Measurements from ENCODE around the gene SREBF2. TPM values are rescaled to one million over a fixed set of nuclear protein-coding genes. Genes with fewer than 3 reads are reported as not detected.

SREBF2 gene
- total and polyA plus RNA-seq, 10 of the 15 experiments (the other 5 are each of a cell fraction or from before 2014, with no cell fraction given), result 2.4 to 177 (median 78.8) TPM

DNA sequence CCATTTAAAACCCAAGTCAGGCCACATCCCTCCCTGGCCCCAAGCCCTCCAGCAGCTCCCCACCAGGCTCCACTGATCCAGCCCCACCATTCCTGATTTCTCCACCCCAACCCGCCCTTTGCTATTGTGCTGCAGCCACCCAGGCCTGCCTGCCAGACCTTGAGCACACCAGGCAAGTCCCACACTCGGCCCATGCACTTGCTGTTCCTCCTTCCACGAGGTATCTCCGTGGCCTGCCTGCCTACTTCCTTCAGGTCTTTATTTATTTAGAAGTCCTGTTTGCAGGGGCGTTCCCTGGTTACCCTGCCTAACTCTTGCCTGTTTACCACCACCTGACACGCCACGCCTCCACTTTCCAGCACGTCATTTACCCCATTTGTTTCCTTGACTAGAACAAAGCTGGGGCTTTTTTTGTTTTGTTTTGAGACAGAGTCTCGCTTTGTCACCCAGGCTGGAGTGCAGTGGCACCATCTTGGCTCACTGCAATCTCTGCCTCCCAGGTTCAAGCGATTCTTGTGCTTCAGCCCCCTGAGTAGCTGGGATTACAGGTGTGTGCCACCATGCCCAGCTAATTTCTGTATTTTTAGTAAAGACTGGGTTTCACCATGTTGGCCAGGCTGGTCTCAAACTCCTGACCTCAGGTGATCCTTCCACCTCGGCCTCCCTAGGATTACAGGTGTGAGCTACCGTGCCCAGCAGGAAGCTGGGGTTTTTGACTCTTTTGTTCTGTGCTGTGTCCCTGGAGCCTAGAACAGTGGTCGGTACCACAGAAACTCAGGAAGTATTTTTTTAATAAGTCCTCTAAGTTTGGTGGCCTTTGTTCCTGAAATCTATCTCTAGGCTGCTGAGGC is 107.3 kb downstream of the SREBF2 start (continued):
- TF ChIP-seq, protein P1, sequence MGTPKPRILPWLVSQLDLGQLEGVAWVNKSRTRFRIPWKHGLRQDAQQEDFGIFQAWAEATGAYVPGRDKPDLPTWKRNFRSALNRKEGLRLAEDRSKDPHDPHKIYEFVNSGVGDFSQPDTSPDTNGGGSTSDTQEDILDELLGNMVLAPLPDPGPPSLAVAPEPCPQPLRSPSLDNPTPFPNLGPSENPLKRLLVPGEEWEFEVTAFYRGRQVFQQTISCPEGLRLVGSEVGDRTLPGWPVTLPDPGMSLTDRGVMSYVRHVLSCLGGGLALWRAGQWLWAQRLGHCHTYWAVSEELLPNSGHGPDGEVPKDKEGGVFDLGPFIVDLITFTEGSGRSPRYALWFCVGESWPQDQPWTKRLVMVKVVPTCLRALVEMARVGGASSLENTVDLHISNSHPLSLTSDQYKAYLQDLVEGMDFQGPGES (IDR thresholded peaks at IDR 0.05), result peak; percentile 34; the same call in 1 of the 2 replicates
- TF ChIP-seq, protein P2, sequence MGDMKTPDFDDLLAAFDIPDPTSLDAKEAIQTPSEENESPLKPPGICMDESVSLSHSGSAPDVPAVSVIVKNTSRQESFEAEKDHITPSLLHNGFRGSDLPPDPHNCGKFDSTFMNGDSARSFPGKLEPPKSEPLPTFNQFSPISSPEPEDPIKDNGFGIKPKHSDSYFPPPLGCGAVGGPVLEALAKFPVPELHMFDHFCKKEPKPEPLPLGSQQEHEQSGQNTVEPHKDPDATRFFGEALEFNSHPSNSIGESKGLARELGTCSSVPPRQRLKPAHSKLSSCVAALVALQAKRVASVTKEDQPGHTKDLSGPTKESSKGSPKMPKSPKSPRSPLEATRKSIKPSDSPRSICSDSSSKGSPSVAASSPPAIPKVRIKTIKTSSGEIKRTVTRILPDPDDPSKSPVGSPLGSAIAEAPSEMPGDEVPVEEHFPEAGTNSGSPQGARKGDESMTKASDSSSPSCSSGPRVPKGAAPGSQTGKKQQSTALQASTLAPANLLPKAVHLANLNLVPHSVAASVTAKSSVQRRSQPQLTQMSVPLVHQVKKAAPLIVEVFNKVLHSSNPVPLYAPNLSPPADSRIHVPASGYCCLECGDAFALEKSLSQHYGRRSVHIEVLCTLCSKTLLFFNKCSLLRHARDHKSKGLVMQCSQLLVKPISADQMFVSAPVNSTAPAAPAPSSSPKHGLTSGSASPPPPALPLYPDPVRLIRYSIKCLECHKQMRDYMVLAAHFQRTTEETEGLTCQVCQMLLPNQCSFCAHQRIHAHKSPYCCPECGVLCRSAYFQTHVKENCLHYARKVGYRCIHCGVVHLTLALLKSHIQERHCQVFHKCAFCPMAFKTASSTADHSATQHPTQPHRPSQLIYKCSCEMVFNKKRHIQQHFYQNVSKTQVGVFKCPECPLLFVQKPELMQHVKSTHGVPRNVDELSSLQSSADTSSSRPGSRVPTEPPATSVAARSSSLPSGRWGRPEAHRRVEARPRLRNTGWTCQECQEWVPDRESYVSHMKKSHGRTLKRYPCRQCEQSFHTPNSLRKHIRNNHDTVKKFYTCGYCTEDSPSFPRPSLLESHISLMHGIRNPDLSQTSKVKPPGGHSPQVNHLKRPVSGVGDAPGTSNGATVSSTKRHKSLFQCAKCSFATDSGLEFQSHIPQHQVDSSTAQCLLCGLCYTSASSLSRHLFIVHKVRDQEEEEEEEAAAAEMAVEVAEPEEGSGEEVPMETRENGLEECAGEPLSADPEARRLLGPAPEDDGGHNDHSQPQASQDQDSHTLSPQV (IDR thresholded peaks at IDR 0.05), result peak; percentile 70; the same call in 1 of the 2 replicates
- TF ChIP-seq CHD2 (IDR thresholded peaks at IDR 0.05; ENCODE audit: borderline replicate concordance, low read depth, low read length) (peak; percentile 66), STAT1 (conservative IDR thresholded peaks at IDR 0.05) (peak; percentile 62; the same call in 1 of the 2 replicates), NR2F1 (conservative IDR thresholded peaks at IDR 0.05) (peak; percentile 35; the same call in 1 of the 2 replicates), IKZF1 (conservative IDR thresholded peaks at IDR 0.05) (peak; percentile 100), SREBF2 (IDR thresholded peaks at IDR 0.05; ENCODE audit: low read length) (no peak), SMARCA5 (IDR thresholded peaks at IDR 0.05) (peak; percentile 69), CBX5 (IDR thresholded peaks at IDR 0.05; ENCODE audit: low read depth) (no peak), DPF2 (IDR thresholded peaks at IDR 0.05) (peak; percentile 40; the same call in 1 of the 2 replicates), YY1 (IDR thresholded peaks at IDR 0.05; ENCODE audit: low read depth, low read length) (peak; percentile 16; the same call in 1 of the 2 replicates), POU2F2 (IDR thresholded peaks at IDR 0.05; ENCODE audit: borderline replicate concordance, low read depth, low read length) (peak; percentile 95), PAX8 (IDR thresholded peaks at IDR 0.05) (peak; percentile 90), MTA2 (IDR thresholded peaks at IDR 0.05; ENCODE audit: low read depth) (peak; percentile 94), IRF4 (IDR thresholded peaks at IDR 0.05; ENCODE audit: low read depth, low read length) (peak; percentile 10; the same call in 1 of the 2 replicates)
- TF ChIP-seq, protein P3, sequence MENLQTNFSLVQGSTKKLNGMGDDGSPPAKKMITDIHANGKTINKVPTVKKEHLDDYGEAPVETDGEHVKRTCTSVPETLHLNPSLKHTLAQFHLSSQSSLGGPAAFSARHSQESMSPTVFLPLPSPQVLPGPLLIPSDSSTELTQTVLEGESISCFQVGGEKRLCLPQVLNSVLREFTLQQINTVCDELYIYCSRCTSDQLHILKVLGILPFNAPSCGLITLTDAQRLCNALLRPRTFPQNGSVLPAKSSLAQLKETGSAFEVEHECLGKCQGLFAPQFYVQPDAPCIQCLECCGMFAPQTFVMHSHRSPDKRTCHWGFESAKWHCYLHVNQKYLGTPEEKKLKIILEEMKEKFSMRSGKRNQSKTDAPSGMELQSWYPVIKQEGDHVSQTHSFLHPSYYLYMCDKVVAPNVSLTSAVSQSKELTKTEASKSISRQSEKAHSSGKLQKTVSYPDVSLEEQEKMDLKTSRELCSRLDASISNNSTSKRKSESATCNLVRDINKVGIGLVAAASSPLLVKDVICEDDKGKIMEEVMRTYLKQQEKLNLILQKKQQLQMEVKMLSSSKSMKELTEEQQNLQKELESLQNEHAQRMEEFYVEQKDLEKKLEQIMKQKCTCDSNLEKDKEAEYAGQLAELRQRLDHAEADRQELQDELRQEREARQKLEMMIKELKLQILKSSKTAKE (IDR thresholded peaks at IDR 0.05; ENCODE audit: low read depth, poor library complexity, severe bottlenecking), result peak; percentile 80
- TF ChIP-seq, protein P4, sequence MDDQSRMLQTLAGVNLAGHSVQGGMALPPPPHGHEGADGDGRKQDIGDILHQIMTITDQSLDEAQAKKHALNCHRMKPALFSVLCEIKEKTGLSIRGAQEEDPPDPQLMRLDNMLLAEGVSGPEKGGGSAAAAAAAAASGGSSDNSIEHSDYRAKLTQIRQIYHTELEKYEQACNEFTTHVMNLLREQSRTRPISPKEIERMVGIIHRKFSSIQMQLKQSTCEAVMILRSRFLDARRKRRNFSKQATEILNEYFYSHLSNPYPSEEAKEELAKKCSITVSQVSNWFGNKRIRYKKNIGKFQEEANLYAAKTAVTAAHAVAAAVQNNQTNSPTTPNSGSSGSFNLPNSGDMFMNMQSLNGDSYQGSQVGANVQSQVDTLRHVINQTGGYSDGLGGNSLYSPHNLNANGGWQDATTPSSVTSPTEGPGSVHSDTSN (IDR thresholded peaks at IDR 0.05; ENCODE audit: insufficient replicate concordance, low read depth, low read length), result peak; percentile 62
- TF ChIP-seq, protein P5, sequence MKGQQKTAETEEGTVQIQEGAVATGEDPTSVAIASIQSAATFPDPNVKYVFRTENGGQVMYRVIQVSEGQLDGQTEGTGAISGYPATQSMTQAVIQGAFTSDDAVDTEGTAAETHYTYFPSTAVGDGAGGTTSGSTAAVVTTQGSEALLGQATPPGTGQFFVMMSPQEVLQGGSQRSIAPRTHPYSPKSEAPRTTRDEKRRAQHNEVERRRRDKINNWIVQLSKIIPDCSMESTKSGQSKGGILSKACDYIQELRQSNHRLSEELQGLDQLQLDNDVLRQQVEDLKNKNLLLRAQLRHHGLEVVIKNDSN (IDR thresholded peaks at IDR 0.05; ENCODE audit: borderline replicate concordance, extremely low read length, insufficient read depth, low read depth, low read length), result peak; percentile 38
